Hepatocyte (in vitro differentiated cells): ENCODE data around the gene SYT9.

Experiments used
- CTCF ChIP-seq: fragments of 200-600 bp; sonication (generic); IDR thresholded peaks from 2 replicates; pipeline ENCODE4 v1.5.1; 2016; ENCODE audit warnings: antibody characterized with exemption, mild to moderate bottlenecking; ENCODE audit not compliant: poor library complexity
- EZH2 ChIP-seq: fragments of 200-600 bp; sonication (generic); IDR thresholded peaks from 2 replicates; pipeline ENCODE4 v1.6.1; 2016; ENCODE audit warnings: antibody characterized with exemption, mild to moderate bottlenecking, borderline replicate concordance

DNA sequence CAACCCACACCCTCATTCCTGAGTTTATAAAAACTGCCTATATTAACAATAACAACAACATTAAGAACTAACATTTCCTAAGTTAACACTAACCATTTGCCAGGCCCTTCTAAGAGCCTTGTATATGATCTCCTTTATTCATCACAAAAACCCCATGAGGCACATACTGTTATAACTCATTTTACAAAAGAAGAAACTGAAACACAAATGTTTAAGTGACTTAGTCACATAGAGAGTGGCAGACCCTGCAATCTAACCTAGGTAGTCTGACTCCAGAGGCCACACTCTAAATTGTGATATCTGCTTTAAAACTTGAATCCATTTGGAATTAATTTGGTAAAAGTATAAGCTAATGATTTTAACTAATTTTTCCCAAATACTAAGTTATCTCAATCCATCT is 116.1 kb downstream of the SYT9 start:
- TF ChIP-seq EZH2: no peak
- no peak for TF ChIP-seq CTCF
